H1 (cell line): Measurements from ENCODE around the gene DTNB. TPM values are rescaled to one million over a fixed set of nuclear protein-coding genes. Genes with fewer than 3 reads are reported as not detected.

Source experiments
- CTCF ChIA-PET: fragments of 300-600 bp; sonication (Branson Sonifier 250); formaldehyde crosslinking; loops from one replicate; lab custom pipeline; 2021; ENCODE audit not compliant: partially characterized antibody; lab: Charles Lee
- POLR2A ChIA-PET: fragments of 300-600 bp; sonication (Branson Sonifier 250); formaldehyde crosslinking; loops from one replicate; lab custom pipeline; 2021; ENCODE audit warnings: inconsistent platforms; ENCODE audit not compliant: partially characterized antibody; lab: Charles Lee
- DNase-seq, 2 experiments: peaks; one replicate each; pipeline versions ENCODE4 v3.0.0 to v3.0.0-alpha.2; 2010 to 2022; ENCODE audit warnings: low spot score in 2 of 2, low read depth in 1 of 2, mixed read lengths in 1 of 2
- FAIRE-seq: peaks from 2 replicates; lab custom pipeline; 2011; peaks lifted over from hg19 to GRCh38; lab: Jason Lieb, UNC
- H2AFZ ChIP-seq: 2 replicates; pipeline ENCODE4 v1.8.1; 2012; ENCODE audit warnings: low read length, inconsistent platforms
- H2AK5ac ChIP-seq: 2 replicates; pipeline ENCODE4 v1.6.1; 2013; ENCODE audit warnings: low read depth, low read length
- H2BK120ac ChIP-seq: replicated peaks from 2 replicates; pipeline ENCODE3; 2013; ENCODE audit warnings: low read depth, low read length, inconsistent platforms
- H2BK12ac ChIP-seq: 2 replicates; pipeline ENCODE4 v1.6.1; 2013; ENCODE audit warnings: low read depth, low read length
- H2BK15ac ChIP-seq: 2 replicates; pipeline ENCODE4 v1.6.1; 2013; ENCODE audit warnings: low read length
- H2BK20ac ChIP-seq: 2 replicates; pipeline ENCODE4 v1.6.1; 2013; ENCODE audit warnings: low read length
- H2BK5ac ChIP-seq: 2 replicates; pipeline ENCODE4 v1.6.1; 2013; ENCODE audit warnings: low read depth, low read length
- H3K14ac ChIP-seq: 2 replicates; pipeline ENCODE4 v1.6.1; 2013; ENCODE audit warnings: inconsistent platforms; ENCODE audit not compliant: insufficient read length
- H3K18ac ChIP-seq: 2 replicates; pipeline ENCODE4 v1.6.1; 2013; ENCODE audit warnings: low read length; ENCODE audit errors: extremely low read depth
- H3K23ac ChIP-seq: 2 replicates; pipeline ENCODE4 v1.6.1; 2013; ENCODE audit warnings: inconsistent platforms; ENCODE audit not compliant: insufficient read length
- H3K23me2 ChIP-seq: 2 replicates; pipeline ENCODE4 v1.6.1; 2013; ENCODE audit warnings: low read depth, low read length
- H3K27ac ChIP-seq: 2 replicates; pipeline ENCODE4 v1.6.1; 2011; ENCODE audit warnings: low read depth, low read length, inconsistent platforms
- H3K27me3 ChIP-seq, 4 experiments: replicated peaks in 1 of 4; 1 replicate in 1 of 4; 2 replicates in 3 of 4; pipeline versions ENCODE4 v1.6.1 to v1.8.1; 2011 to 2013; ENCODE audit warnings: low read length in 3 of 4, mild to moderate bottlenecking in 3 of 4, inconsistent platforms in 2 of 4, mixed read lengths in 2 of 4, moderate library complexity in 1 of 4; ENCODE audit not compliant: control insufficient read depth in 3 of 4, insufficient read depth in 3 of 4; ENCODE audit errors: extremely low read depth in 1 of 4
- H3K36me3 ChIP-seq, 4 experiments: 2 replicates each; pipeline versions ENCODE4 v1.6.1 to v1.8.1; 2011 to 2013; ENCODE audit warnings: mild to moderate bottlenecking in 4 of 4, low read length in 3 of 4, moderate library complexity in 2 of 4, control low read depth in 1 of 4, inconsistent platforms in 1 of 4; ENCODE audit not compliant: insufficient read depth in 4 of 4, control insufficient read depth in 2 of 4
- H3K4ac ChIP-seq: replicated peaks from 2 replicates; pipeline ENCODE3; 2013; ENCODE audit warnings: low read length, low read depth, mixed read lengths, inconsistent platforms; ENCODE audit not compliant: insufficient read length
- H3K4me1 ChIP-seq, 4 experiments: replicated peaks in 1 of 4; 1 replicate in 1 of 4; 2 replicates in 3 of 4; pipeline versions ENCODE4 v1.6.1 to v1.8.1; 2011 to 2013; ENCODE audit warnings: low read length in 3 of 4, inconsistent platforms in 2 of 4, mixed read lengths in 1 of 4; ENCODE audit not compliant: insufficient read depth in 4 of 4, control insufficient read depth in 3 of 4
- H3K4me2 ChIP-seq, 2 experiments: 2 replicates each; pipeline versions ENCODE4 v1.6.1 to v1.8.1; 2011 to 2013; ENCODE audit warnings: low read depth in 2 of 2, low read length in 2 of 2, control low read depth in 1 of 2, inconsistent platforms in 1 of 2, mild to moderate bottlenecking in 1 of 2; ENCODE audit not compliant: insufficient read depth in 1 of 2
- H3K4me3 ChIP-seq, 4 experiments: fragments of 200-600, 300-600 bp in 1 of 4; sonication (generic), shearing (Covaris generic), sonication (Bioruptor Twin) in 1 of 4; 2 replicates each; pipeline versions ENCODE4 v1.5.1 to v1.8.1; 2011 to 2016; ENCODE audit warnings: low read length in 4 of 4, low read depth in 3 of 4, control low read depth in 2 of 4, inconsistent platforms in 2 of 4, mild to moderate bottlenecking in 2 of 4, mixed read lengths in 1 of 4, moderate library complexity in 1 of 4; ENCODE audit not compliant: insufficient read depth in 2 of 4; ENCODE audit errors: extremely low read depth in 1 of 4
- H3K56ac ChIP-seq: replicated peaks from 2 replicates; pipeline ENCODE3; 2013; ENCODE audit warnings: low read depth, mild to moderate bottlenecking, mixed read lengths, low read length, inconsistent platforms; ENCODE audit not compliant: insufficient read length
- H3K79me1 ChIP-seq: 2 replicates; pipeline ENCODE4 v1.6.1; 2013; ENCODE audit warnings: low read depth, low read length, control low read depth
- H3K79me2 ChIP-seq, 2 experiments: 2 replicates each; pipeline versions ENCODE4 v1.6.1 to v1.8.1; 2012 to 2013; ENCODE audit warnings: low read length in 2 of 2, mild to moderate bottlenecking in 2 of 2, inconsistent platforms in 1 of 2; ENCODE audit not compliant: insufficient read depth in 2 of 2, control insufficient read depth in 1 of 2
- H3K9ac ChIP-seq, 4 experiments: replicated peaks in 1 of 4; 1 replicate in 1 of 4; 2 replicates in 3 of 4; pipeline versions ENCODE4 v1.6.1 to v1.8.1; 2011 to 2013; ENCODE audit warnings: low read depth in 3 of 4, low read length in 3 of 4, control low read depth in 2 of 4, mild to moderate bottlenecking in 2 of 4, moderate library complexity in 2 of 4, inconsistent platforms in 1 of 4; ENCODE audit errors: extremely low read depth in 1 of 4
- H3K9me3 ChIP-seq, 2 experiments: 2 replicates each; pipeline versions ENCODE4 v1.6.1 to v1.8.1; 2012 to 2013; ENCODE audit warnings: mild to moderate bottlenecking in 2 of 2, moderate library complexity in 2 of 2, control low read depth in 1 of 2, inconsistent platforms in 1 of 2, low read depth in 1 of 2, low read length in 1 of 2, mixed read lengths in 1 of 2; ENCODE audit not compliant: insufficient read depth in 2 of 2
- H4K20me1 ChIP-seq, 2 experiments: replicated peaks in 1 of 2; 2 replicates each; pipeline versions ENCODE3 to v1.8.1; 2011 to 2013; ENCODE audit warnings: inconsistent platforms in 2 of 2, low read length in 2 of 2, mild to moderate bottlenecking in 1 of 2; ENCODE audit not compliant: insufficient read depth in 2 of 2, control insufficient read depth in 1 of 2
- H4K5ac ChIP-seq: 2 replicates; pipeline ENCODE4 v1.6.1; 2013; ENCODE audit warnings: low read length, low read depth, mixed read lengths, inconsistent platforms; ENCODE audit not compliant: insufficient read length
- H4K8ac ChIP-seq: 2 replicates; pipeline ENCODE4 v1.8.0; 2013; ENCODE audit warnings: mild to moderate bottlenecking, moderate library complexity, low read length, inconsistent platforms; ENCODE audit not compliant: insufficient read depth; ENCODE audit errors: extremely low read depth
- H4K91ac ChIP-seq: replicated peaks from 2 replicates; pipeline ENCODE3; 2013; ENCODE audit warnings: low read length, mixed read lengths, inconsistent platforms; ENCODE audit not compliant: insufficient read length
- CEBPB ChIP-seq: IDR thresholded peaks from 2 replicates; pipeline ENCODE4 v1.6.1; 2012; ENCODE audit warnings: low read depth, low read length
- CHD2 ChIP-seq: IDR thresholded peaks from 2 replicates; pipeline ENCODE4 v1.6.1; 2012; ENCODE audit warnings: low read length, improper control_type of control experiment
- HDAC6 ChIP-seq: IDR thresholded peaks from one replicate; pipeline ENCODE4 v1.7.1; 2012; ENCODE audit warnings: low read depth, mild to moderate bottlenecking, inconsistent platforms, low read length, moderate library complexity
- KDM4A ChIP-seq: IDR thresholded peaks from one replicate; pipeline ENCODE4 v1.7.1; 2012; ENCODE audit warnings: low read depth, mild to moderate bottlenecking, moderate library complexity, low read length, inconsistent platforms; ENCODE audit not compliant: severe bottlenecking
- NRF1 ChIP-seq: IDR thresholded peaks from 2 replicates; pipeline ENCODE4 v1.6.1; 2011; ENCODE audit warnings: mild to moderate bottlenecking, low read depth, low read length, improper control_type of control experiment
- POU5F1 ChIP-seq: IDR thresholded peaks from 2 replicates; pipeline ENCODE4 v1.6.1; 2011; ENCODE audit warnings: low read depth, mild to moderate bottlenecking, low read length, moderate library complexity
- RAD21 ChIP-seq, 2 experiments: IDR thresholded peaks in 1 of 2; conservative IDR thresholded peaks in 1 of 2; 2 replicates each; pipeline ENCODE4 v1.6.1; 2011; ENCODE audit warnings: low read depth in 2 of 2, low read length in 2 of 2, improper control_type of control experiment in 1 of 2, inconsistent platforms in 1 of 2, mild to moderate bottlenecking in 1 of 2, moderate library complexity in 1 of 2
- SIX5 ChIP-seq: IDR thresholded peaks from 2 replicates; pipeline ENCODE4 v1.6.1; 2011; ENCODE audit warnings: mild to moderate bottlenecking, low read depth, low read length
- TAF7 ChIP-seq: optimal IDR thresholded peaks from 2 replicates; pipeline ENCODE3; 2011; ENCODE audit warnings: low read depth, mild to moderate bottlenecking, inconsistent platforms, low read length, moderate library complexity, borderline replicate concordance
- TBP ChIP-seq: IDR thresholded peaks from 2 replicates; pipeline ENCODE4 v1.6.1; 2011; ENCODE audit warnings: low read depth, low read length, improper control_type of control experiment
- USF2 ChIP-seq: IDR thresholded peaks from 2 replicates; pipeline ENCODE4 v1.6.1; 2011; ENCODE audit warnings: low read length, improper control_type of control experiment
- WGBS, 2 experiments: shearing (Covaris generic) in 1 of 2; methylation state at CpG; one replicate each; pipeline versions ENCODE4 v1.1.6 to v1.1.7; 2013 to 2015; ENCODE audit warnings: low lambda C conversion rate in 2 of 2, mixed read lengths in 2 of 2, inconsistent platforms in 1 of 2, low coverage in 1 of 2, missing lambda C conversion rate in 1 of 2; ENCODE audit not compliant: insufficient replicate concordance in 2 of 2, insufficient coverage in 1 of 2, insufficient read length in 1 of 2; ENCODE audit errors: extremely low coverage in 1 of 2, missing lambda C conversion rate in 1 of 2; 5-methylcytosine and 5-hydroxymethylcytosine counted together
- polyA plus RNA-seq, 7 experiments: library from polyadenylated mRNA; depleted of rRNA in 3 of 7; stranded (reverse) in 5 of 7; unstranded in 2 of 7; fragments of >200 nt in 5 of 7; fragments of 200-250 nt in 2 of 7; gene quantifications; 1 replicate in 5 of 7; 2 replicates in 1 of 7; 4 replicates in 1 of 7; pipeline versions ENCODE4 v1.2.1 to v1.2.3, GENCODE V29; 2011 to 2013; ENCODE audit warnings: missing spikeins in 2 of 7, mixed read lengths in 2 of 7
- total RNA-seq: library from RNA; stranded (reverse); fragmentation: NEBNext Ultra II Directional; extraction: Animal tissue kit (Norgen Biotek cat#: 25700); gene quantifications from 2 replicates; pipeline ENCODE4 v1.2.1, GENCODE V29; 2021
- TF ChIP-seq, protein P1 (sequence below): IDR thresholded peaks from 2 replicates; pipeline ENCODE4 v1.6.1; 2011; ENCODE audit warnings: low read depth, mild to moderate bottlenecking, low read length; ENCODE audit not compliant: insufficient read depth

The DTNB gene
- total and polyA plus RNA-seq, 2 of the 8 experiments (the other 6 are each of a cell fraction or from before 2014, with no cell fraction given) = 39.6 to 49.5 TPM

- H3K9me3 ChIP-seq = no peaks in the 10 kb centered on the region
- no peak overlapping the region for H2BK15ac ChIP-seq
- H3K56ac ChIP-seq = no peak overlapping the region
- no peaks in the 10 kb centered on the region for H3K27me3 ChIP-seq
- peaks cover 0 to 4% (median under 1%) of the 10 kb centered on the region in 4 experiments; a peak in 2 of 7 replicates for H3K4me1 ChIP-seq
- H4K91ac ChIP-seq = no peak overlapping the region
- no peak overlapping the region for H3K14ac ChIP-seq
- 91% methylated on average over 6 of the region's 6 CpGs; no CpG with 5 or more reads in 1 of the 2 experiments for WGBS, 2 experiments
- no peak overlapping the region for H4K8ac ChIP-seq
- peaks cover 2% of the 10 kb centered on the region; the same call in 1 of the 2 replicates for H3K23me2 ChIP-seq
- H3K23ac ChIP-seq = no peak overlapping the region
- TF ChIP-seq SIX5 = no peak
- no peak for TF ChIP-seq CEBPB
- no peak for TF ChIP-seq POU5F1
- TF ChIP-seq, protein P1, sequence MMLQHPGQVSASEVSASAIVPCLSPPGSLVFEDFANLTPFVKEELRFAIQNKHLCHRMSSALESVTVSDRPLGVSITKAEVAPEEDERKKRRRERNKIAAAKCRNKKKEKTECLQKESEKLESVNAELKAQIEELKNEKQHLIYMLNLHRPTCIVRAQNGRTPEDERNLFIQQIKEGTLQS = no peak
- no peak for TF ChIP-seq HDAC6
- no peak for TF ChIP-seq CHD2
- no peak for TF ChIP-seq TBP
- TF ChIP-seq KDM4A = no peak
- no peak for TF ChIP-seq NRF1
- TF ChIP-seq RAD21 (IDR thresholded peaks at IDR 0.05 in 1 of 2, conservative IDR thresholded peaks at IDR 0.05 in 1 of 2; ENCODE audit: low read depth in 2 of 2, low read length in 2 of 2) = no peak
- no peak for TF ChIP-seq TAF7
- no peak for TF ChIP-seq USF2
- TF ChIP-seq, all 59 proteins: peak for 0
- Histone ChIP-seq H3K4ac (no peak overlapping the region), H2AK5ac (no peak overlapping the region), H2BK5ac (no peak overlapping the region), H2BK20ac (no peak overlapping the region), H3K79me1 (no peaks in the 10 kb centered on the region), H4K5ac (no peak overlapping the region), H3K9ac (no peak overlapping the region), H3K36me3 (peaks cover 0 to 4% (median 0%) of the 10 kb centered on the region in 4 experiments; a peak in 1 of 8 replicates), H3K27ac (no peak overlapping the region), H3K4me2 (no peak overlapping the region), H2AFZ (no peak overlapping the region), H3K4me3 (no peak overlapping the region), H3K18ac (no peak overlapping the region), H2BK12ac (no peak overlapping the region), H2BK120ac (no peak overlapping the region), H4K20me1 (peaks cover 0 to 2% of the 10 kb centered on the region in 2 experiments), H3K79me2 (no peaks in the 10 kb centered on the region)
- FAIRE-seq (no peak), DNase-seq (no peak)
- ChIA-PET CTCF (interaction anchor here (1.0 to 1.4 kb wide), 2 partner anchors 12 kb away, joined by 3 read pairs; no protein-coding TSS in a partner anchor), POLR2A (no interaction called here)
Measured at GRCh38 chr2:25595393-25595792, 78.0 kb downstream of the DTNB start.
